GM18508 (cell line): ENCODE results near the gene IFI27L1.
"Not testable (repeated sequence)": the region's sequence is repeated elsewhere in the genome, so short reads cannot be mapped to it uniquely, and the experiment has no call there.

Experiments used
- ATAC-seq: cut with Tn5 transposase; IDR thresholded peaks from one replicate; pipeline ENCODE4 v1.9.1; 2021; ENCODE audit warnings: moderate number of reproducible peaks; ENCODE audit not compliant: insufficient read depth, unreplicated experiment

IFI27L1 gene

DNA sequence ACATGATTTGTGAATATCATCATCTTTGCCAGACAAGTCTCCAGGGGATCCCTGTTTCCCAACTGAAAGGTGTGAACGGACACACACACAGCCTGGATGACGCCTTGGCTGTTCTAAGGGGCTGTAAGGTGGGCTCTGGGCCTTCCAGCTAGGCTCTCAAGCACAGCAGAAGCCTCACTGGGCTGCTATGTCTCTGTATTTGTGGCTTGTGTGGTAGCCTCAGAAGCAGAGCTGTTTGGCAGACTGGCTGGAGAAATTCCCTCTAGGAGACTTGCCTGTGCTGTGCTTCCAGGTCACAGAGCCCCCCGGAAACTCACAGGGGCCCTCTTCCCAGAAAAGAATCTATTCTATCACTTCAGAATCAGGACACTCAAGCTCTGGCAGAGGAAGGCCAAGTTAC, 33.5 kb upstream of the IFI27L1 start:
- ATAC-seq, result no peak

GRCh38 chr14:94048691-94049624, 32.2 kb upstream of the IFI27L1 start:
- no peak for ATAC-seq

DNA sequence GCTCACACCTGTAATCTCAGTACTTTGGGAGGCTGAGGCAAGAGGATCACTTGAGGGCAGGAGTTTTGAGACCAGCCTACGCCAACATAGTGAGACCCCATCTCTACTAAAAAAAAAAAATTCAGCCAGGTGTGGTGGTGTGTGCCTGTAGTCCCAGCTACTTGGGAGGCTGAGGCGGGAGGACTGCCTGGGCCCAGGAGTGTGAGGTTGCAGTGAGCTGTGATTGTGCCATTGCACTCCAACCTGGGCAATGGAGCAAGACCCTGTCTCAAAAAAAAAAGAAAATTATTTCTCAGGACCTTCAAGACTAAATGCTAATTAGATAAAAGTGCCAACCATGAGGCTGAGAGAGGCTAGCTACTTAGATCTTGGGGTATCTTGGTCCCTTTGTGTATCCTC, 31.5 kb upstream of the IFI27L1 start:
- no peak for ATAC-seq

DNA sequence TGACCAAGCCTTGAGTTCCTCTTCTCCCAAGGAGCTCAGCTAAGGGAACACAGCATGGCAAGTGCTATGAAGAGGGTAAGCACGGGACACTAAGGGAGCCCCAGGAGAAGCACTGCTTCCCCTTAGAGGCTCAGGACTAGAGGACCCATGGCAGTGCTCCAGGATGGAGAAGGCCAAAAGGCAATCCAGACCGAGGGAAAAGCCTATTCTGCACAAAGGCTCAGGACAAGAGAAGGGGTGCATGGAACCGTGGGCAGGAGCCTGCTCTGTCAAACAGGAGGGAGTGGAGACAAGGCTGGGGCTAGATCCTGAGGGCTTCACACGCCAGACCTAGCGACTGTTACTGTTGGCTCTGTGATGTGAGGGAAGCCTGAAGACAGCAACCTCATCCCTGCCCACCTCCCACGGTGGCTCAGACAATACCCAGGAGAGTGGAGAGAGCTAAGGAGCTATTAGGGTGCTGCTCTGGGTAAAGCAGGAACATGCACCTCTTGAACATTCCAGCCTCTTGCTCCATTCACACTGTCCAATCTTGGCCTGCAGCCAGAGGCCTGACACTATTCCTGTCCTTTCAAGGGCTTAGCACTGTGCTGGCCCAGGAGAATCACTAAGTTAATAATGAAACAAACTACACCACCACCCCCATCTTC, 30.8 kb upstream of the IFI27L1 start:
- ATAC-seq, result no peak

DNA sequence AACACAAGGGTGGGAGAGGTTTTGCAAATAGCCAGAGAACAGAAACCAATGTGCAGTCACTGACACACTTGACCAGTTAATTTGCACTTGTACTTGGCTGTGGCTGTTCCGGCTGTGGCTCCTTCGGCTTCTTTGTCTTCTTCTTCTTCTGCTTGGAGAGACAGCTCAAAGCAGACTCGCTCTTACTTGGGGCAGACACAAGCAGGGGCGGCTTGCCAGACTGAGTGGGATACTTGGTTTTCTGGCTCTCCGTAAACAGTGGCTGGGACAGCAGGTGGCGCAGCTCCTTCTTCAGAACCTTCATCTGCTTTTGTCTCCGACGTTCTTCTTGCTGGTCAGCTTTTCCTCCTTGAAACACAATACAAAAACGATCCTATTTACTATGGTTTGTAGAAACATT, 30.0 kb upstream of the IFI27L1 start:
- ATAC-seq, result no peak

DNA sequence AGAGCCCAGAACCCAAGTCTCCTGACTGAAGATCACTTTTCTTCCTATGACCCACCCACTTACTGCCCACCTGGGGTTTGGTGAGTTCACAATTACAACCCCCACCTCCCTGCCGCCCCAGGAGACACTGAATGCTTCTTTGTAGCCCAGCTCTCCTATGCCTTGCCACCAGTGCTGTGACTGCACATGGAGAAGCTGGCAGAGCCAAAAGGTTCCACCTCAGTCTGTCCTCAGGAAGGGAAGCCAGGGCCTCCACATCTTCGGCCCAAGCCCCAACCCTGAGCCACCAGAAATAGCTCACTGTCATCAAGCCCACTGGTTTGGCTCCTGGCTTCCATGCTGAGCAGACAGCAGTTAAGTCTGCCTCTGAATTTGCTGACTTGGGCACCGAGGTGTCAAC, 29.3 kb upstream of the IFI27L1 start:
- no peak for ATAC-seq

GRCh38 chr14:94052199-94052598, 28.9 kb upstream of the IFI27L1 start:
- ATAC-seq, result no peak

DNA sequence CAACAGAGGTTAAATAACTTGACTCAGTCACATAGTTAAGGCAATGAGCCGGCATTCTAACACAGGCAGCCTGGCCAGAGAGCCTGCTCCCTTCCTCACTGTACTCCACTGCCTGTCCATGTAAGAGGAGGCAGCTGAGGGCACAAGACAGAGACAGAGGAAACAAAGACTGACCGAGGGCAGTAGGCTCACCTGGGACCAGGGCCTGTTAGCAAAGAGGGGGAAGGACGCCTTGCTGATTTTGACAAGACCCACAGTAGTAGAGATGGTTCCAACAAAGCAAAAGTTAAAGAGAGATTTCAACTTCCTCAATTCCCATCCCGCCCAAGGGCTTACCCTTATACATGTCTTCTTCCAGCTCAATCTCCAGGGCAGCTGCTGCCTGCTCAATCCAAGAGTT, 28.4 kb upstream of the IFI27L1 start:
- ATAC-seq, result no peak

- no peak for ATAC-seq
These were observed 26.7 kb upstream of the IFI27L1 start for GRCh38 chr14:94054401-94054800.

DNA sequence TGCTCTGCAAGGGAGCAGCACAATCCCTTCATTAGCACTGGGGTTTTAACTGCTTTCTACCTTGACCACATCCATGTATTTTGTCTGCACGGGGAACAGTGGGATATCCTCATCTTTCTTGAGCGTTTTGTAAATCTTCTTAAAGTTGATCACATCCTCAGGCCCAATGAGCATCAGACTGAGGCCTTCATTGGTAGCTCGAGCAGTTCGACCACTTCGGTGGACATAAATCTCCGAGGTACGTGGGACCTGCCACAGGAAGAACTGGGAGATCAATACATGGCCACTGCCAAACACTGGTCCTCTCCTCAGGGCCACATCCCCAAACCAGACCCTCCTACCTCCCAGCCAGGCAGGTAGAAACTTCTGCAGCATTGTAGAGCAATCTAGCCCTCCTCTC, 26.2 kb upstream of the IFI27L1 start:
- ATAC-seq, result no peak

GRCh38 chr14:94056579-94057308, 24.4 kb upstream of the IFI27L1 start:
- peak; percentile 58 for ATAC-seq

DNA sequence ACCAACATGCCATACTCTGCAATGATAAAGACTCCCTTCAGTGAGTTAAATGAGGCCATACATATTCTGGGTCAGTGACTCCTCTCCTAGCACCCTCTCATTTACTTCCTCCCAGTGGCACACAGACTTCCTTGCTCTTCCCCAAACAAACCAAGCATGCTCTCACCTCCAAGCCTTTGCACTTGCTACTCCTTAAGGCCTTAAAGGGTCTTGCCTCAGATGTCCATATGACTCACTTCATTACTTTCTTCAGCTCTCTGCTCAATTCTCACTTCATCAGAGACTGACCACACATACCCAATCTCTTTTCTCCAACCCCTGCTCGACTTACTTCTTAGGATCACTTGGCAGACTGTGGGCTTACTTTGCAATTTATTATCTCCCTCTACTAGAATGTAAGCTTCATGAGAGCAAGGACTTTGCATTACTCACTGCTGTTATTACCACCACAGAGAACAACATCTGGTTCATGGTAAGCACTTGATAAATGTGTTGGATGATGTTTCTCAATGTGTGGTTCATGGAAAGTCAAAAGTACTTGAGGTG, 22.9 kb upstream of the IFI27L1 start:
- no peak for ATAC-seq

DNA sequence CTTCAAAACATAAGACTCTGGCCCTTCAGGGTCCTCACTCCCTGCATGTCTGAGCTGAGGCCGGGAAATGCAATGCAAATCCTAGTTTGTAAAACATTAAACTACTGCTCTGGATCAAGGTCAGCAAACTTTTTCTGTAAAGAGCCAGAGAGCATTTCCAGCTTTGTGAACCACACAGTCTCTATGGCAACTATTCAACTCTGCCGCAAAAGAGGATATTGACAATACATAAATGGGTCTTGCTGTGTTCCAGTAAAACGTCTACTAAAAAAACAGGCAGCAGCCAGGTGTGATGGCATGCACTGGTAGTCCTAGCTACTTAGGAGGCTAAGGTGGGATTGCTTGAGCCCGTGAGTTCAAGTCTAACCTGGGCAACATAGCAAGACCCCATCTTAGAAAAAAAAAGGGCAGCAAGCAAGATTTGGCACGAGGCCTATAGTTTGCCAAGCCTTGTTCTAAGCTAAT, 22.4 kb upstream of the IFI27L1 start:
- no peak for ATAC-seq

- ATAC-seq, result no peak
These were observed 21.1 kb upstream of the IFI27L1 start for GRCh38 chr14:94059998-94060397.

DNA sequence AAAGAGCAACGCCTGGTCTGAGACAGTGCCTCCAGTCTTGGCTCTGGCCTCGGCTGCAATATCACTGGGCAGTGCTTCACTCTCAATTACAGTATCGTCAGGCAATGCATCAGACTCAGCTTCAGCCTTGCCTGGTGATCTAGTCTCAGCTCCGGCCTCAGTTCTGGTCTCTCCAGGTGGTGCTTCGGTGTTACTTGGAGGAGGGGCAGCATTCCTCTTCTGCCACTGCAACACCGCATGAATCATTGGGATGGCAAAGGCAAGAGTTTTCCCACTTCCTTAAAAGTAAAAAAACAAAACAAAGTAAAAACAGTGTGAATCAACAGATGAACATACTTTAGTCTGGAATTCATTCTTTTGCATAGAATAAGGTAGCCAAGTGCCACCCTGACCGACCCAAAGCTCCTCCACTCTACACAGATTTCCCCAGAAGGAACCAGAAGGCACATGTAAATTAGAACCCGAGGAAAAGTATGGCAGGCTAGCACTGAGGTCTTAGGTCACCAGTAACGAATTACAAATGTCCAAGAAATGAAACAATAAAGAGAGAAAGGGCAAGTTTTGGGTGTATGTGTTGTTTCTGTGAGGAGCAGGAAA, 18.7 kb upstream of the IFI27L1 start:
- no peak for ATAC-seq

- ATAC-seq, result no peak
These were observed 14.9 kb upstream of the IFI27L1 start for GRCh38 chr14:94066089-94066676.

DNA sequence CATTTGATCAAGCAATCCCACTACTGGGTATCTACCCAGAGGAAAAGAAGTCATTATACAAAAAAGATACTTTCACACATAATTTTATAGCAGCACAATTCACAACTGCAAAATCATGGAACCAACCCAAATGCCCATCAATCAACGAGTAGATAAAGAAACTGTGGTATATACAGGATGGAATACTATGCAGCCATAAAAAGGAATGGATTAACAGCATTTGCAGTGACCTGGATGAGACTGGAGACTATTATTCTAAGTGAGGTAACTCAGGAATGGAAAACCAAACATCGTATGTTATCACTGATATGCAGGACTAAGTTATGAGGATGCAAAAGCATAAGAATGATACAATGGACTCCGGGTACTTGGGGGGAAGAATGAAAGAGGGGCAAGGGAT, 9.0 kb upstream of the IFI27L1 start:
- ATAC-seq, result not testable (repeated sequence)

DNA sequence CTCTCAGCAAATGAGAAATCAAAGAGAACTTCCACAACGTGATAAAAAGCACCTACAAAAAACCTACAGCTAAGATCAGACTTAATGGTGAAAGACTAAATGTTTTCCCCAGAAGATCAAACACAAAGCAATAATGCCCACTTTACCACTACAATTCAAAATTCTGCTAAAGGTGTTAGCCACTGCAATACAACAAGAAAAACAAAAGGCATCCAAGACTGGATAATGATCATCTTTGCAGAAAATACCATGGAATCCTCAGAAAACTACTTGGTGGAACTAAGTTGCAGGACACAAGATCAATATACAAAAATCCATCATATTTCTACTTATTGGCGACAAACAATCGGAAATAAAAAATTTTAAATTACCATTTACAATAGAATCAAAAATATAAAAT, 6.6 kb upstream of the IFI27L1 start:
- ATAC-seq, result no peak

DNA sequence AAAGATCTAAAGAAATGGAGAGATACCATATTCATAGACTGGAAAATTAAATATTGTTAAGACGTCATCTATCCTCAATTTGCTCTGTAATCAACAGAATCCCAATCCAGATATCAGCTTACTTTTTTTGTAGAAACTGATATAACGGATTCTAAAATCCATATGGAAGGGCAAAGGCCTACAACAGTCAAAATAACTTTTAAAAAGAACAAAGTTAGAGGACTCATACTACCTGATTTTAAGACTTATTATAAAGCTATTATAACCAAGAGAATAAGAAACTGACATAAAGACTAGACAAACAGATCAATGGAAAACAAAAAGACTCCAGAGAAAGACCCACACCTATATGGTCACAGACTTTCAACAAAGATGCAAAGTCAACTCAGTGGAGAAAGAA, 6.1 kb upstream of the IFI27L1 start:
- no peak for ATAC-seq
